ENCODE measurements around the gene KLHL20.

GRCh38 chr1:173771560-173771959, 56.8 kb downstream of the KLHL20 start:
- no peak for TF ChIP-seq TAF1 (IDR thresholded peaks at IDR 0.05; ENCODE audit: borderline replicate concordance, insufficient read depth, low read length)
- TF ChIP-seq POLR2AphosphoS5 (IDR thresholded peaks at IDR 0.05; ENCODE audit: low read depth, low read length) = no peak
- TF ChIP-seq REST (IDR thresholded peaks at IDR 0.05; ENCODE audit: insufficient read depth in 1 of 2, low read depth in 2 of 2, low read length in 2 of 2) = no peak

Measured in PFSK-1 (cell line).